HL-60/S4 treated with retinoic acid at 250 ng/mL for 4 days and 3 days (cell line): ENCODE measurements around the gene MATN1.

Source experiments
- in situ Hi-C: fragments of 300-500 bp; cut with MboI; formaldehyde crosslinking; loops from 2 replicates; pipeline ENCODE4 v1.7.0; 2022; ENCODE audit warnings: low sequenced_read_pairs

The MATN1 gene

GRCh38 chr1:30746212-30747032 is 23.0 kb upstream of the MATN1 start:
- in situ Hi-C loops: no loop called here

GRCh38 chr1:30745834-30746208 is 22.4 kb upstream of the MATN1 start:
- in situ Hi-C loops: no loop called here

- in situ Hi-C loops: no loop called here
These were observed 21.9 kb upstream of the MATN1 start for GRCh38 chr1:30745156-30745833.

GRCh38 chr1:30744060-30744756 is 20.8 kb upstream of the MATN1 start:
- in situ Hi-C loops: no loop called here

DNA sequence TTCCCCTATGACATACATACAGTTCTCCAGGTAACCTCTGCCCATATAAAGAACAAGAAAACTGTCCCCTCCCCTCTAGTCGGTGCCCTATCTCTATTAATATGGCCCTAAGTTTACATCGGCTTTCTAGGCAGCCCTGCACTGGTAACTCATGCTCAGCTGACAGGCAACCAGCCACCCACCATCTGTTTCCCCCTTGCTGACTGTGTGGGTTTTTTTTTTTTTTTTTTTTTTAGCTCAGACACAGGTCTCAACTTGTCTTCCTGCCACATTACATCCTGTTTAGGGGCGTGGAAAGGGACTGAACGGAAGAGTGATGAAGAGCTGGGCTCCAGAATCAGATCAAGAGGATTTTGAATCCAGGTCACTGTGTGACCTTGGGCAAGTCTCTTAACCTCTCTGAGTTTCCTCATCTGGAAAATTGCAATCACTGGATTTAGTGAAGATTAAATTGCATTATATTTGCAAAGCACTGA is 20.2 kb upstream of the MATN1 start:
- in situ Hi-C loops: no loop called here

DNA sequence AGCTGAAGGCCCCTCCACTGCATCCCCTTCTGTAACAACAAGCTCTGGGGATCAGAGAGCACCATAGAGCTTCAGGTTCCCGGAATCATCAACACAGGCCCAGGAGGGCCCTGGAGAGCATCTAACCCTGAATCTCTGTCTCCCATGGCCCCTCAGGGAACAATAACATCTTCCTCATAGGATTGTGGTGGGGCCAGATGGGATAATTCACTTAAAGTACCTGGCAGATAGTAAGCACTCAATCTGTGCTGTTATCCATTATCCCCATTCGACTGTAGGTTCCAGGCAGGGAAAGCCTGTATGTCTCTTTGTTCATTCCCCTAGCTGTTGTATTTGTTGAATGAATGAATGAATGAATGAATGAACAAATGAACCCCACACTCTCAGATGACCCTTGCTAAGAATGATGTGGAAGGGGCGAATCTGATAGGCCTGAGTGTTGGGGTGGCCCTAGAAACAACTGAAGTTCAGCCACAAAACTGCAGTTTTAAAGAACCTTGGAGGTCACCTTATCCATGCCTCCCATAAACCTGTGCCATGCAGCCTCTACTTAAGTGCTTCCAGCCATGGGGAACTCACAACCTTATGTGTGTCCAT is 19.7 kb upstream of the MATN1 start:
- in situ Hi-C loops: no loop called here

- in situ Hi-C loops: no loop called here
These were observed 19.0 kb upstream of the MATN1 start for GRCh38 chr1:30742300-30742962.

DNA sequence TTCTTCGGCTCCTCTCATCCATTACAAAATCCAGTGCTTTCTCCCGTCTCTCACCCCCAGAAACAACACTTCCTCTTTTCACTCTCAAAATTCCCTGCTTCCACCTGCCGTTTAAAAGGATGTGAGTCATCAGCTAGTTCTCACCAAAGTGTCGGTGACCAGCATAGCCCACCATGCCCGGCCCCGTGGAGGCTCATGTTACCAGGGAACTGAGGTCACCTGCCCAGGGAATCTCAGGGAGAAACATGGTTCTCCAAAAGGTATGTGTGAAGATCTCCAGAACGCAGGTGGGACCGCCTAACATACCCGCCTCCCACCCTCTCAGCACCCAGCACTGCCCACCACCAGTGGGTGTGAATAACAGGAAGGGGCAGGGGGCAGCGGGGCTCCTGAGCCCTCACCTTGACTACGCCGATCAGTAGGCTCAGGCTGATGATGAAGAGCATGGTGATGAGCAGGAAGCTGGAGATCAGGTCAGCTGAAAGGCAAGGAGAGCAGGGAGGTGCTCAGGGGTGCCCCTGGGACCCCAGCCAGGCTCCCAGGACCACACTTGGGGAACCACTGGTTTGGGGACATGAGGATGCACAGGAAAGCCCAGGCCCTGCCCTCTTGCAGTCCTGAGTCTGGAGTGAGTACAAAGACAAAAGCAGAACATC is 18.0 kb upstream of the MATN1 start:
- in situ Hi-C loops: no loop called here

- in situ Hi-C loops: no loop called here
These were observed 17.2 kb upstream of the MATN1 start for GRCh38 chr1:30740251-30741238.

DNA sequence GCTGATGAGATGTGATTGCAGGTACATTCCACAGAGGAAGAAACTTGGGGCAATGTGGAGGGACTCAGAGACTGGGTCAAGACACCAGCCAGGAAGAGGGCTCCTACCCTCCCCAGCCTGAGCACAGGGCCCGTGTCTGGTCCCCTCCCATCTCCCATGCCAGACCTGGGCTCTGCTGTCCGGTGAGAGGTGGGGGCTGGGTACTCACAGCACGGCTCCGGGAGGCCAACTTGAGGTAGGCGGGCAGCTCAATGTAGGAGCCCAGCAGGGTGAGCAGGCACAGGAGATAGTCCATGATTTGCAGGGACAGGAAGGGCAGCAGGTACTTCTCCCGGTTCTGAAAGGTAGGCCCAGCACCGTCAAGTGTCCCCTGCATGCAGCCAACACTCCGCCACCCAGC is 16.2 kb upstream of the MATN1 start:
- in situ Hi-C loops: no loop called here

- in situ Hi-C loops: no loop called here
These were observed 15.6 kb upstream of the MATN1 start for GRCh38 chr1:30738715-30739559.

DNA sequence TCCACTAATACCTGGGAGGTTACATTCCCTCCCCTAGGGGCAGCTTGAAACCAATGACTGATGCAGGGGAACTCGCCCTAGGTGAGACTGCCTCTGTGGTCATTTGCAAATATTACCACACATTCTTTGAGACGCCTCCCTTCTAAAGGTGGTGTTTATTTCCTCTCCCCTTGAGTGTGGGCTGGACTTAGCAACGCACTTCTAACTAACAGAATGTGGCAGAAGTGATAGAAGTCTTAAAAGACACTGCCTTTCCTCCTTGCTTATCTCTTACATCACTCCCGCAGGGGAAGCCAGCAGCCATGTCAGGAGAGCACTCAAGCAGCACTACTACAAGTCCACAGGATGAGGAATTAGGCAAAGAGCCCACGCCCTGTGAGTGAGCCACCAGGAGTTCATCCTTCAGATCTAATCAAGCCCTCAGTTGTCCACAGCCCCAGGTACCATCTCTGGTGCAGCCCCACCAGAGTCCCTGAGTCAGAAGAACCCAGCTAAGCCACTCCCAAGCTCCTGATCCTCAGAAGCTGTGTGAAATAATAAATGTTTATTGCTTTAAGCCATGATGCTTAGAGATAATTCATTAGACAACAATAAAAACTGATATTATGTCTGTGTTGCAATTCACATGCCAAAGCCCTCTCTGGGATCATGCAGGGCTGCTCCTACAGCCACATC is 14.8 kb upstream of the MATN1 start:
- in situ Hi-C loops: no loop called here

- in situ Hi-C loops: no loop called here
These were observed 14.1 kb upstream of the MATN1 start for GRCh38 chr1:30737357-30738039.

GRCh38 chr1:30735668-30736498 is 12.5 kb upstream of the MATN1 start:
- in situ Hi-C loops: no loop called here

- in situ Hi-C loops: no loop called here
These were observed 11.7 kb upstream of the MATN1 start for GRCh38 chr1:30735124-30735523.

GRCh38 chr1:30734580-30734979 is 11.2 kb upstream of the MATN1 start:
- in situ Hi-C loops: no loop called here
